HG02798 (cell line): ENCODE data around the gene GPR139.

ENCODE experiments used
- ATAC-seq: cut with Tn5 transposase; IDR thresholded peaks from one replicate; pipeline ENCODE4 v1.9.1; 2021; ENCODE audit warnings: mild to moderate bottlenecking; ENCODE audit not compliant: unreplicated experiment, poor library complexity

Gene GPR139

GRCh38 chr16:20061132-20061531 lies 12.6 kb downstream of the GPR139 start:
- ATAC-seq, result no peak

DNA sequence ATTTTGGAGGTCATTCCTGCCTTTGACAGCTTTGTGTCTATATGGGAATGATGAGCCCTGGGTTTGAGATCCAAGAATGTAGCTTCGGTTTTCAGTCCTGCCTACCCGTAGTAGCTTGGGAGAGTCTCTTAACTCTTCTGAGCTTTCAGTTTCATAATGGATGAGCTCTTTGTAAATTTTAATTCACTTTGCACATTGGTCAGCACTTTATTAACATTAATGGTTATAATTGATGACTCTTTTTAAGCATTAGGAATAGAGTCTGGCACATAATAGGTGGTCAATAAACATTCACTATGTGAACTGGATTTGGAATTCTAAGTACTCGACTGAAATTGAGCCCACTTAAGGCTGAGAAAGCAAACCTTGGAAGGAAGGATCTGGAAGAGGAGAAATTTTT lies 17.3 kb downstream of the GPR139 start:
- no peak for ATAC-seq

DNA sequence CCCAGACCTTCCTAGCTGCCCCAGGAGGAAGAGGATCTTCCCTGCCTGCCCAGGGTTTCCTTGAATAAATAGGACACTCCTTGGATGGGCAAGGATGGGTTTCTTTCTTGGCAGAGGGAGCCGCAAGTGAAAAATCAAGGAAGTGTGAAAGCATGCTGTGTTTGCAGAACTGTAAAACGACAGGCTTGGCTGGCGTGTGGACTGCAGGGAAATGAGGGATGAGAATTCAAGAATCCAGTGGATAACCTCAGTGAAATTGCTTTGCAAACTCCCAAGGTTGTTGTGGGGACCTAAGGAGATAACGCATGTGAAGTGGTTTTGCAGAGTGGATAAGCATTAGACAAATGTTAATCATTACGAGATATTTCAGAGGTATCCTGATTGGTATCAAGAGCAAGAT lies 20.4 kb downstream of the GPR139 start:
- ATAC-seq, result no peak

- no peak for ATAC-seq
Observed at GRCh38 chr16:20051611-20052010, 22.1 kb downstream of the GPR139 start.

- ATAC-seq, result no peak
Observed at GRCh38 chr16:20051147-20051546, 22.5 kb downstream of the GPR139 start.

DNA sequence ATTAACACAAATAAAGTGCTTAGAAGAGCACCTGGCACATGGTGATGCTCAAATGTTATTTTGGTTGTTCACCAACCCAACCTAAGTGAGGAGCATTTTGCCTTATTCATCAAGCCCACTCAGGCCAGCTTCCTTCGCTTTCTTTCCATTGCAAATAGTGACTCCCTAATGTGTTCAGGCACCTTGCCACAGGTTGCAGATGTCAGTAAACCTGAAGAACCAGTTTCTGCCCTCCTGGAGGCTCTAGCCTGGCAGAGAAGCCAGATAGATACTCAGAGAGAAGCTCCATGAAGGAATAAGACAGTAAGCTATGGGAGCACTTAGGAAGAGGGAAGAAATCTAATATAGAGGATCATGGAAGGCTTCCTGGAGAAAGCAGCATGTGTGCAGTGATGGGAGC lies 23.9 kb downstream of the GPR139 start:
- no peak for ATAC-seq

DNA sequence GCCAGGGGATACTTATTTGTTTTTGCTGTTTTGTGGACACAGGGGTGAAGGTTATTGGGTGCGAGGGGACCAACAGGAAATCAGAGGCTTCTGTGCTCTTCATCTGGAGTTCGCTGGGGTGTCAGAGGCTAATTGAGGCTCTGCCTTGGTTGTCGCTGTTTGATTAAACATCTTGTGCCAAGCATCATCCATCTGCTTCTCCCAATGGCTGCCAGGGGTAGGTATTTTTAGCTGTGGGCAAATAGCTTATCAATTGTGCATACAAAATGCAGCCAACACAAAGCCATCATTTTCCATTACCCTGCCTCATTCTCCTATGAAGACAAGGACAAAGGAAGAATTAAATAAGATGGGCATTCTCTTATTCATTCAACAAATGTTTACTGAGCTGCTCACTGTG lies 27.8 kb downstream of the GPR139 start:
- ATAC-seq, result no peak

DNA sequence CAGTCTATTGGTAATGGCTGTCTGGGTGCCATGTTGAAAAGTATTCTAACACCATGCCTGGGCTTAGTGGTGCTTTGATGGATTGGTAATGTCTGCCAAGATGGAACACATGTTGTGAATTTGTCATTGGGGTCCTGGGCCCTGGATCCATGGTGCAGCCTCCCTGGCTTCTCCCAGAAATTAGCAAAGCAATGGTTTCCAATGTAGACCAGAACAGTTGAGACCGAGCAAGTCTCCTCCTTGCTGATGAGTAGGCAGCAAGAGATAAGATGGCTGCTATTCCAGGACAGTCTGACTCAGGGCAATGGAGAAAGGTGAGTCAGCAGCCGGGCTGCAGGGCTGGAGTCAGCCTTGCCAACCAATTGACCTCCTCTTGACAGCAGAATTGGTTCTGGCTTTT lies 30.8 kb downstream of the GPR139 start:
- ATAC-seq, result no peak

DNA sequence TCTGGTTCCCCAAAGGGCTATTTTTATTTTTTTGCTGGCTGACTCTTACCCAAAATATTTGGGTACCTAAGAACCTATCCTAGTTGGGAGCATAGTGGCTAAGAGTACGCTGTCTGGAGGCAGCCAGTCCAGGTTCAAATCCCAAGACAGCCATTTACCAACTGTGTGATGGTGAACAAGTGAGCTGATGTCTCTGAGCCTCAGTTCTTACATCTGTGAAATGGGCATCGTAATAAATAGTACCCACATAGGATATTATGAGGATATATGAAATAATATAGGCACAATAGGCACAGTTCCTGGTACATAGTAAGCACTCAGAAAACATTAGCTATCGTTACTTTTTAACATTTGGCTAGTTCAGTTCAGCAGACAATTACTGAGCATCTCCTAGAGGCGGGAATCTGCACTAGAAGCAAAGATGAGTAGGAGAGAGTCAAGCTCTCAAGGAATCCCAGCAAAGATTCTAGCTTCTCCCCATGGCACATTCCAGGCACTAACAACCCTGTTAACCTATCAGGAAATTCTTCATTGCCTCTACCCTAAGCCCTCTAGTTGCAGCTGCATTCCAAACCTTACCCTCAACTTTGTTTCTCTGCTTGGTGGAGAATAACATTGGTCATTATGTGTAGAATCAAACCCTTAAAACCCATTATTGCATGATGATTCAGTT lies 31.6 kb downstream of the GPR139 start:
- no peak for ATAC-seq

DNA sequence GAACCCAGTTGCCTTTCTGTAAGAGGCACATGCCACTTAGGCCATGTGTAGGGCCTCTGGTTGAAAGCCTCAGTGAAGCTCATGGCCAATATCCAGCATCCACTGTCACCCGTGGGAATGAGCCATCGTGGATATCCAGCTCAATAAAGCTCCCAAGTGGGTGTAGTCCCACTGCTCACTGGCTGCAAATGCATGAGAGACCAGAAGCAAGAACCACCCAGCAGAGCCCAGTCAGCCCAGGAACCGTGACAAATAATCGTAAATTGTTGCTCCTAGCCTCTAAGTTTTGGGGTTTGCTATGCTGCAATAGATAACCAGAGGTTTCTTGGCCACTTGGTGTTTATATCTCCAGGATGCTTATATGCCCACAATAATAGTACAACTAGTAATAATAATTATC lies 33.7 kb downstream of the GPR139 start:
- no peak for ATAC-seq

DNA sequence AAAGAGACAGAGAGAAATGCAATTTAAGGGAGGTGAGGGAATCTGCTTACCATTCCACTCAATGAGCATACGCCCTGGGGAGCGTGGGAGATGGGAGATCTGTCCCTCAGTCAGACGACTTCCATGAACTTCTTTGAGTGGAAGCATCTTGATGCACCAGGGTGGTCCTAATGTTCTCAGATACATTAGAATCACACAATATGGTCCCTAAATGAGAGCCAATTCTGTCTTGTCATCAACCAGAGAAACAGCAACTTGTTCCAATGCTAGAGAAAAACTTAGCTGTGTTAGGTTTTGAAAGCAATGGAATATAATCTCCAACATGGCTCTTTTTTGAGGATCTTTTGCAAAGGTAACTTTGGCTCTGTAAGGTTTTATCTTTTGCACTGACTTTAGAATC lies 44.1 kb downstream of the GPR139 start:
- no peak for ATAC-seq

GRCh38 chr16:20026361-20027072 lies 47.2 kb downstream of the GPR139 start:
- ATAC-seq, result no peak

DNA sequence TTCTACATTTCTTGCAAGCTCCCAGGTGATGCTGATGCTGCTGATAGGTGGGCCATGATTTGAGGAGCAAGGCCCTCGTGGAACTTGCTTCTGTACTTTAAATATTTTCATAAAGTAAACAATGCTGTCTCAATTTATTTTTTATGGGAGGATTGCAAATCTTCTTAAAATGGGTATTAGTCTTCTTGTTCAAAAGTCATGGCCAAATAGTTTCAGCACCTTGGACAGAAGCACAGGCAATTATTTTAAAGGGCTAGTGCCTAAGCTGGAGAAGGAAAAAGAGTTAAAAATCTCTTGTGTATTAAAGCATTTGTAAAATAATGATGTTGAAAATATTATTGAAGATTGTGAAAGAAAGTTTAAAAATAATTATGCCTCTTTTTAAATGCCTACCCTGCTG lies 50.5 kb downstream of the GPR139 start:
- ATAC-seq, result no peak

GRCh38 chr16:20020976-20021375 lies 52.7 kb downstream of the GPR139 start:
- ATAC-seq, result no peak

DNA sequence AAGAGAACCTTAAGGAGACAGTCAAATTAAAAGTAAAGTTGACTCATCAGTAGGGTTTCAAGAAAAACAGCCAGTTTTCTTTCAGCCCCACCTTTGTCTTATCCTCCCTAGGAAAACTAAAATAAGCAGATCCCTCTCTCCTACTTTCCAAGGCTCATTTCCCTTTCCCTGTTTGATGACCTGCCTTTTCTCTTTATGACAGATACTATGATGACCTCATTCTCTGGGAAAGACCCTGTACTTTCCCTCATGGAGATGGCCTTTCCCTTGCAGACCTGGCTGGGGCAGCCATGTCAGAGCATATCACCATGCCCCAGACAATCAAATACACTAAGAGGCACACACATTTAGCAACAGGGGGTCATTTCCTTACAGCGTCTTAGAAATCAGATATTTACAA lies 53.6 kb downstream of the GPR139 start:
- no peak for ATAC-seq

DNA sequence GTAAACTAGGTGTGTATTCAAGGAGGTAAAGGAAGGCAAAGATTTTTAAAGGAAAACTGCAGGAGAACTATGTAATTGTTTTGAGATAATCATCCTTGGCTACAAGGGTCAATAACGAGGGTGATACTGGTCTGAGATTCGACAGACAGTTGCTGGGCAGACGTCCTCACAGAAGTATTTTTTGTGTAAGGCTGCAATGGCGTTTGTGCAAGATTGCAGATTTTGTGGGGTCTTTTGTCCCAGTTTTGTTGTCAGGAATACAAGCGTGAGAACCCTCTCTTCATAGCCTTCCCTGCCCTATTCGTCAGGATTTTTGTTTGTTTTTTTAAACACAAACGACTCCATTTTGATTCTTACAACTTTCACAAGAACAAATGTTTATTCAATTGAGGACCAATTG lies 57.5 kb downstream of the GPR139 start:
- no peak for ATAC-seq

DNA sequence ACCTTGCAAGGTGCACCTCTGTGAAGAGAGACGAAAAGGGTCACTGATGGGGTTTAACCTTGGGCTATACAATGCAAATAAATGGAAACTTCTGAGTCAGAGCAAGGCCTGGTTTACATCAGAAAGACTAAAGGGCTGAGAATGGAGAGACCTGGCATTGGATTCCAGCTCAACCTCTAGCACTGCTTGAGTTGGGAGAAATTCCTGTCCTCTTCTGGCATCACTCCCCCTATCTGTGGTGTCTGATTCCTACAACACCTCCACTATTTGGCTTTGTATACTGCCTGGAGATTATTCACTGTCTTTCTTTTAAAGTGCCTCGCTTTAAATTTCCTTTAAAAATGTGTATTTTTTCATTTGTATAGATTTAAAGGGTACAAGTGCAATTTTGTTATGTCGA lies 68.8 kb downstream of the GPR139 start:
- ATAC-seq, result no peak

DNA sequence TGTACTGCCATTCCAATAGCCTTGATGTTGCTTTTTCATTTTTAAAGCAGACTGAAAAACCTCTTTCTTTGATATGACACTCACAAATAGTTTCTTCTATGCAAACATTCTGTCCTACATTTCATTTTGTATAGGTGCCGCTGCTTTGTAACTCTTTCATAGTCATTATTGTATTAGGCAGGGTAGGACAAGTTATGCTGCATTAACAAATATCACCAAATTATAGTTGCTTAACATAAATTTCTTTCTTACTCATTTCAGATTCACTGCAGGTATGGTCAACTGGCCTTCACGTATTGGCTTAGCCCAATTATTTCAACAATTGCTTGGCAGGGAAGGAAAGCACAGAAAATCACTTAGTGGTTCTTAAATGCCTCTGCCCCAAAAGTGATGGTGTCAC lies 70.8 kb downstream of the GPR139 start:
- ATAC-seq, result no peak

DNA sequence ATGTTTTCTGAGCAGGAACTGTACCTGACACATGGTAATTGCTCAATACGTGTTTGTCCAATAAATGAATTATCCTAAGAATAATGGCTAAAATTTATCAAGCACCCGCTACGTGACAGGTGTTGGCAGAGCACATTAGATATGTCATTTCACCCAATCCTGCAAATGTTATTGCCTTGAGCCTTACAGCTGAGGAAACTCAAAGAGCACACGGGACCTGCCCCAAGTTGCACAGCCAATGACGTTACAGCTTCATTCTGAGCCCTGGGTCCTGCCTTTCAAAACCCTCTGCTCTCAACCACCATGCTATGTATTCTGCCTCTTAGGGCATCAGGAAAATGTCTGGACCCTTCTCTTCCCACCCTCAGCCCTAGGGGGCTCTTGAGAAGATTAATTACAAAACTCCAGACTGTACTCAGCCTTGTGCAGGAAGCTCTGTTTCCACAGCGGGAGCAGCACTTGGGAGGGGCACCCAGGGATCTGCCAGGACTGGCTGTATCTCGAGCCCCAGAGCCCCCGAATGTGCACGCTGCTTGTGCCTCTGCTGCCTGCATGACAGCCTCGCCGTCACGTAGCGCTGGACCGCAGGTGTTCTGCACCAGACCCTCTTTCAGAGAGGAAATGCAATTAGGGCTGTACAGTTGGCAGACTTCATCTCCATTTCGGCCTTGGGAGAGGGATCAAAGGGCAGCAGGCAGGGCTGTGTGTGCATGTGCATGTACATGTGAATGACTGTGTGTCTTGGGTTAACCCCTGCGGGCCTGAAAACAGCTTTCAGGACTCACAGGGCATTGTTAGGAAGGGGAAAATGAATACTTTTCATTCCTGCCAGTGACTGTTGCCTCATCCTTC lies 71.6 kb downstream of the GPR139 start:
- no peak for ATAC-seq

- ATAC-seq, result no peak
Observed at GRCh38 chr16:19997734-19998133, 76.0 kb downstream of the GPR139 start.

DNA sequence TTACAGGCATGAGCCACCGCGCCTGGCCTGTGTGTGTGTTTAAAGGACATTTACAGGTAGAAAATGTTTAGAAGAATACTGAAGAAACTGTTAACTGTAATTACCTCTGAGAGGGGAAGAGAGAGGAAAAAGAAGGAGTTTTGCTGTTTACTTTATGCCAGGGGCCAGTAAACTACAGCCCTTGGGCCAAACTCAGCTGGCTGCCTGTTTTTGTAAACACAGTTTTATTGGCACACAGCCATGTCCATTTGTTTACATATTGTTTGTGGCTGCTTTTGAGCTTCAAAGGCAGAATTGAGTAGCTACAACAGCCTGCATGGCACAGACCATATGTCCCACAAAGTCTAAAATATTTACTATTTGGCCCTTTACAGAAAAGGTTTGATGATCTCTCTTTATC lies 76.4 kb downstream of the GPR139 start:
- no peak for ATAC-seq
